Neural progenitor cell (in vitro differentiated cells): ENCODE data around the gene DRG2.

Source experiments
- EZH2 ChIP-seq: fragments of 200-600 bp; sonication (generic); IDR thresholded peaks from 2 replicates; pipeline ENCODE4 v1.6.1; 2017; ENCODE audit warnings: antibody characterized with exemption, mild to moderate bottlenecking, moderate library complexity
- EZH2phosphoT487 ChIP-seq: fragments of 200-600 bp; sonication (generic); IDR thresholded peaks from 2 replicates; pipeline ENCODE4 v1.6.1; 2017; ENCODE audit warnings: antibody characterized with exemption
- TF ChIP-seq, protein P1 (sequence below): fragments of 200-600 bp; sonication (generic); IDR thresholded peaks from 2 replicates; pipeline ENCODE4 v1.5.1; 2017; ENCODE audit warnings: antibody characterized with exemption, mild to moderate bottlenecking

DNA sequence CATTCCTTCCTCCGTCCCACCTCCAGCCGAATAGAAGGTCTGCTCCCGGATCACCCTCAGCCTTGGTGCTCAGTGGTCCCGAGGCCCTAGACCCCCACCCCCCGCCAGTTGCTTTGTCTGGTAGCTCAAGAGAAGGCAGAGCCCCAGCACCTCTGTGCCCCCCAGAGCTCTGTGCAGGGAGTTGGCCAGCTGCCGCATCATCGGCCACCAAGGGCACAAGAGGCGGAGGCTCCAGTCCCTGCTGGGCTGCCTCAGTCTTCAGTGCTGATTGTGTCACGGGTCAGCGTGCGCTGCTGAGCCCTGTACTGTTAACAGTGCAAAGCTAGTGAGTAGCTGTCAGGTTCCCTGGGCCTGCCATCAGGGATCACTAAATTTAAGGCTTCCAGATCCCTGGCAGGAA is 22.2 kb upstream of the DRG2 start:
- TF ChIP-seq, protein P1, sequence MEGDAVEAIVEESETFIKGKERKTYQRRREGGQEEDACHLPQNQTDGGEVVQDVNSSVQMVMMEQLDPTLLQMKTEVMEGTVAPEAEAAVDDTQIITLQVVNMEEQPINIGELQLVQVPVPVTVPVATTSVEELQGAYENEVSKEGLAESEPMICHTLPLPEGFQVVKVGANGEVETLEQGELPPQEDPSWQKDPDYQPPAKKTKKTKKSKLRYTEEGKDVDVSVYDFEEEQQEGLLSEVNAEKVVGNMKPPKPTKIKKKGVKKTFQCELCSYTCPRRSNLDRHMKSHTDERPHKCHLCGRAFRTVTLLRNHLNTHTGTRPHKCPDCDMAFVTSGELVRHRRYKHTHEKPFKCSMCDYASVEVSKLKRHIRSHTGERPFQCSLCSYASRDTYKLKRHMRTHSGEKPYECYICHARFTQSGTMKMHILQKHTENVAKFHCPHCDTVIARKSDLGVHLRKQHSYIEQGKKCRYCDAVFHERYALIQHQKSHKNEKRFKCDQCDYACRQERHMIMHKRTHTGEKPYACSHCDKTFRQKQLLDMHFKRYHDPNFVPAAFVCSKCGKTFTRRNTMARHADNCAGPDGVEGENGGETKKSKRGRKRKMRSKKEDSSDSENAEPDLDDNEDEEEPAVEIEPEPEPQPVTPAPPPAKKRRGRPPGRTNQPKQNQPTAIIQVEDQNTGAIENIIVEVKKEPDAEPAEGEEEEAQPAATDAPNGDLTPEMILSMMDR = no peak
- no peak for TF ChIP-seq EZH2
- no peak for TF ChIP-seq EZH2phosphoT487
